ENCODE results near the gene PTPRN2. TPM values are rescaled to one million over a fixed set of nuclear protein-coding genes. Genes with fewer than 3 reads are reported as not detected.

The PTPRN2 gene
- total RNA-seq, 1 donor: 0.09 TPM

DNA sequence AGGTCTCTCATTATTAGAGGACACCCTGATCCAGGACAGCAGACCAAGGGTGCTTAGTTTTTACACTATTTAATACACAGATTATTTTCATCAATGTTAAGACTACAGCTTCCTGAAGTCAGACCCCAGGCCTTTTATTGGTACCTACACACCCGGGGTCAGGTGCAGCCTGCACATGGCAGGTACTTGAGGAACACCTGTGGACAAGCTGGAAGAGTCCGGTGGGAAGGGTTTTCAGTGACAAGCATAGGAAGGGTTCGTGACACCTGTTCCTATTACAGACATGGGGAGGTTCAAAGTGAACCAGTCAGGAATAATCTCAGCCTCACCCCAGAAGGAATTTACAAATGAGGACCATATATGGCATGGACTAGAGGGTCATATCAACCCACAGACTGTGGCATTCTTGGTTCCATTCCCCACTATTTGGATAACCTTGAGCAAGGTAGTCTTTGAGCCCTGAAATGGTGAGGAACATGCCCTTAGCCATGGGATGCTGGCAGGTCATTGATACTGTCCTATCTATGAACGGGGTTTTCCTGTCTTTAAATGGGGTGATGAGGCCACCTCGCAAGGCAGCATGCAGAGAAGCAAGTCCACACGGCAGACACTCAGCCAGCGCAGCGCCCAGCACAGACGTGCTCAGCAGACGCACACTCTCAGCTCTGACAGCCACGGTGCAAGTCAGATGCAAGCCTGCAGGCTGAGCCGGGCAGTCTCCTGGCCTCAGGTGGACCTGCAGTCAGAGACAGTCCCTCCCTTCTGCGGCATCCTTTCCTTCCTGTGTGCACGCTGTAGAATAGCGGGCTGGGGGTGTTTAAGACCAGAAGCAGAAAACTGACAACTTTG, 624.9 kb downstream of the PTPRN2 start:
- DNase-seq (ENCODE audit: low read depth): no peak
- no peak overlapping the region for H3K4me3 ChIP-seq (ENCODE audit: low read depth, low read length)
- TF ChIP-seq, protein P1, sequence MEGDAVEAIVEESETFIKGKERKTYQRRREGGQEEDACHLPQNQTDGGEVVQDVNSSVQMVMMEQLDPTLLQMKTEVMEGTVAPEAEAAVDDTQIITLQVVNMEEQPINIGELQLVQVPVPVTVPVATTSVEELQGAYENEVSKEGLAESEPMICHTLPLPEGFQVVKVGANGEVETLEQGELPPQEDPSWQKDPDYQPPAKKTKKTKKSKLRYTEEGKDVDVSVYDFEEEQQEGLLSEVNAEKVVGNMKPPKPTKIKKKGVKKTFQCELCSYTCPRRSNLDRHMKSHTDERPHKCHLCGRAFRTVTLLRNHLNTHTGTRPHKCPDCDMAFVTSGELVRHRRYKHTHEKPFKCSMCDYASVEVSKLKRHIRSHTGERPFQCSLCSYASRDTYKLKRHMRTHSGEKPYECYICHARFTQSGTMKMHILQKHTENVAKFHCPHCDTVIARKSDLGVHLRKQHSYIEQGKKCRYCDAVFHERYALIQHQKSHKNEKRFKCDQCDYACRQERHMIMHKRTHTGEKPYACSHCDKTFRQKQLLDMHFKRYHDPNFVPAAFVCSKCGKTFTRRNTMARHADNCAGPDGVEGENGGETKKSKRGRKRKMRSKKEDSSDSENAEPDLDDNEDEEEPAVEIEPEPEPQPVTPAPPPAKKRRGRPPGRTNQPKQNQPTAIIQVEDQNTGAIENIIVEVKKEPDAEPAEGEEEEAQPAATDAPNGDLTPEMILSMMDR (IDR thresholded peaks at IDR 0.05; ENCODE audit: insufficient read depth, low read length): no peak

DNA sequence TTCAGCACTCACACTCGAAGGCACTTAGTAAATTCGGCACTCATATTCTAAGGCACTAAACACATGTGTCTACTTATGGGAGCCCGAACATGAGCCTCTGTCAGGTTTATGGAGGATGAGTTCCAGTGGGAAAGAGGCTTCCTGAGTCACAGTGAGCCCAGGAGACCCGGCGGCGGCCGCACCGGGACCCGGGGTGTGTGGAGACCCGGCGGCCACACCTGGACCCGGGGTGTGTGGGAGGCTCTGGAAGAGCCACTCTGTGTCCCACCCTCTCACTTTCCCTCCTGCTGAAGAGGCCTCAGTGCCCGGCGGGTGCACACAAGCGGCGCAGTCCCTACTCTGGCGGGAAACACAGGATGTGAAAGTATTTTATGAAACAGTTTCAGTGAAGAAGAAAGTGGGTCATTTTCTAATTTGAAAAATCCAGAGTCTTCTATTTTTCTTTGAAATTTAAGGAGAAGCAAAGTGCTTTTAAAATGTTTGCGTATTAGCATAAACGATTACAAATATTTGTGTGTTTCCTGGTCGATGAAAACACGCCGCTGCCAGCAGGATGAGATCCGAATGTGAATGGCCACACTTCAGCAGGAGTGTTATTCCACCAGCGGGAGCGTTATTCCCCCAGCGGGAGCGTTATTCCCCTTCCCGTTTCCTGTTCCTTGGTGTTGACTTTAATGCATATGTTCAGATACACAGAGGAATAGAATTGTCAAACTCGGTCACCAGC, 625.7 kb downstream of the PTPRN2 start:
- TF ChIP-seq, protein P1 (IDR thresholded peaks at IDR 0.05; ENCODE audit: insufficient read depth, low read length): no peak
- no peak overlapping the region for H3K4me3 ChIP-seq (ENCODE audit: low read depth, low read length)
- no peak for DNase-seq (ENCODE audit: low read depth)

DNA sequence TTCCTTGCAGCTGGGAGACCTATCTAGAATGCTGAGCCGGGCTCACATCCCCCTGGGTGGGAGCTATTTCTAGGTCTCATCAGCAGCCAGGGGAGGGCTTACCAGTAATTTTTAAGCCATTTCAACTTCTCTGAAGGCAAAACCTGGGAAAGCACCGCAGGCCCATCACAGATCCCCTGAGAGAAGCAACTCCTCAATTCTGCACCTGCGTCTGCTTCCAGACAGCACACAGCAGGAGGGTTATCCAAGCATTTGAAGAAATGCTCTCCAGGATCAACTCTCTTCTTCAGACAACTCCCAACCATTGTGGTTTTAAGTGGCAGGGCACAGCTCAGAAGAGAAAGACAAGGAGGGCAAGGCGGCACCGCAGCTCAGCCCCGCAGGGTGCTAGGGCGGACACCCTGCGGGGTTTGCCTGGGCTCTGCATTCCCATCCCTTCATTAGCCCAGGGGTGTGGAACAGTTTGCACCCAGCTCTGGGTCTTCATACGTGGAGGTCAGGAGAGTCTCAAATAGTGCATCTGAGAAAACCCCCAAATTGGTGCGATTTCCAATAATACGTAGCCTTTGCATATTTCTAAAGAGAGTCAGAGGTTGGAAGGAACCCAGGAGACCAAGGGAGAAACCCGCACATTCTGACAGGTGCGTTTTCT, 632.1 kb downstream of the PTPRN2 start:
- no peak overlapping the region for H3K4me3 ChIP-seq (ENCODE audit: low read depth, low read length)
- DNase-seq (ENCODE audit: low read depth): no peak

DNA sequence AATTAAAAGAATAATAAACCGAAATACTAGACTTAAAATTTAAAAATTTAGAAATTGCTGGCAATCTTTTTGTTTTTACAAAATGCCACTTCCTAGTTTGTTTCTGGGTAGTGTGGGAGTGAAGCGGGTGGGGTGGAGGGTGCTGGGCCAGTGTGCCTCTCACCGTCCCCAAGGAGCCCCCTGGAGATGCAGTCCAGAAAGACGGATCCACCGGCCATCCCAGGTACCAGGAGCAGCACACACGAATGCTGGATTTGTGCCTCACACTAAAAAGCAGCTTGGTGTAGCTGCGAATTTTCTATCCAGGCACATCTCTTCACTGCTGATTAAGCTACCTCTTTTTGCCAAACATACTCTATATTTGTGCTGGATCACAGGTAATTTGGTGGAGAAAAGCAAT, 632.7 kb downstream of the PTPRN2 start:
- TF ChIP-seq, protein P1 (IDR thresholded peaks at IDR 0.05; ENCODE audit: insufficient read depth, low read length): no peak
- DNase-seq (ENCODE audit: low read depth): no peak
- H3K4me3 ChIP-seq (ENCODE audit: low read depth, low read length): no peak overlapping the region

More for the DNA sequence above, 632.1 kb downstream of the PTPRN2 start:
- TF ChIP-seq, protein P1 (IDR thresholded peaks at IDR 0.05; ENCODE audit: insufficient read depth, low read length): no peak

DNA sequence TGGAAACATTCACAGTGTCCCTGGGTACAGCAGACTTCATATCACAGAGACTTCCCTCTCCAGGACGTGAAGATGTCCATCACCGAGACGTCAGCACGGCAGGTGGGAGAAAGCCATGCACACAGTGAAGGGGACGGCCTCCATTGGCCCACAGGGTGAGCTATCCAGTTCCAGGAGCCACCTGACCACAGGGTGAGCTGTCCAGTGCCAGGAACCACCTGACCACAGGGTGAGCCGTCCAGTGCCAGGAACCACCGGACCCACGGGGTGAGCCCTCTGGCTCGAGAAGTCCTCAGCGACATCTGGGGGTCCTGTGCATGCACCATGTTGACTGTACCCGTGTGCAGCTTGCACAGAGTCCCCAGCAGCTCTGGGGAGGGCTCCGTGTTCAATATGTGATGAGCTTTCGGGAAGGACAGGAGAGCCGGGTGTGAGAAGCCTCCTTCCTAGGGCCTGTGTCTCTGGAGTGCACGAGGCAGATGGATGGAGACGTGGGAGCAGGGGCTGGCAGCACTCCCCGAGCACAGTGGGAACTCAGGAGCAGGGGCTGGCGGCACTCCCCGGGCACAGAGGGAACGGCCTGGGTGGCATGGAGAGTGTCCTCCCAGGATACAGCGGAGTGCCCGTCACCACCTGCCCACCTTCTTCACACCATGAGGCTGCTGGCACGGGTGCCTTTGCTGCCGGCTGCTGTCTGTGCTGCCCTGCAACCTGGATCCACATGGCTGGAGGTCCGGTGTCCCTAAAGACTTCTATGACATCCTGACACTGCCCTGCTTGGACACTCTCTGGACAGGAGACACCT, 634.6 kb downstream of the PTPRN2 start:
- TF ChIP-seq, protein P1 (IDR thresholded peaks at IDR 0.05; ENCODE audit: insufficient read depth, low read length): no peak
- DNase-seq (ENCODE audit: low read depth): no peak
- H3K4me3 ChIP-seq (ENCODE audit: low read depth, low read length): no peak overlapping the region

DNA sequence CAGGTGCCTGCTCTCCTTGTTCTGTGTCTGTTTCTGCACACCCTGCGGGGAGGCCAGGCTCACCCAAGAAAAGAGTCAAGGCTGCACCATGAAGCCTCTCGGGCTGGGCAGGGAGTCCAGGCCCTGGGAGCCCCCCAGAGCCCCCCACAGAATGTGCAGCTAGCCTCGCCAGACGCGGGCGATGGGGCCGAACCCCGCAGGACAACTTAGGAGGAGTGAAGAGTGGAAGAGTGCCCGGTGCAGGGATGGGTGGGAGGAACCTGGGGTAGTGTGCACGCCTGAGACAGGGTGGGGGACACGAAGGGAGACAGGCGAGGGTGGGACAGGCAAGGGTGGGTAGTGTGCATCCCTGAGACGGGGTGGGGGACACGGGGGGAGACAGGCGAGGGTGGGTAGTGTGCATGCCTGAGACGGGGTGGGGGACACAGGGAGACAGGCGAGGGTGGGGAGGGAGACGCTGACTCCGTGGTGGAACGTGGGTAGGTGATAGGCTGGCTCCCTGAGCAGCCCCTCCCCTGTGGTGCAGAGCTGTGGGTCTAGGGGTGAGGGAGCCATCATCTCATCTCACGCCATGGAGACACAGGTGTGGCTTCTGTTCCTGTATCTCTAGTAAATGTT, 635.5 kb downstream of the PTPRN2 start:
- DNase-seq (ENCODE audit: low read depth): no peak
- TF ChIP-seq, protein P1 (IDR thresholded peaks at IDR 0.05; ENCODE audit: insufficient read depth, low read length): no peak
- H3K4me3 ChIP-seq (ENCODE audit: low read depth, low read length): no peak overlapping the region

Measured in fibroblast of the aortic adventitia (primary cell).